Measurements from ENCODE around the gene SOAT2.

- TF ChIP-seq CTCF (IDR thresholded peaks at IDR 0.05; ENCODE audit: extremely low read depth in 1 of 2, insufficient read depth in 1 of 2, low read depth in 1 of 2, low read length in 2 of 2) = peak in 1 of 2 donors; percentile 26
- TF ChIP-seq POLR2A (IDR thresholded peaks at IDR 0.05; ENCODE audit: low read depth, low read length) = no peak
- TF ChIP-seq EZH2 (IDR thresholded peaks at IDR 0.05; ENCODE audit: borderline replicate concordance, low read depth, low read length, severe bottlenecking) = no peak
- TF ChIP-seq FOS (IDR thresholded peaks at IDR 0.05; ENCODE audit: borderline replicate concordance, insufficient read depth, low read length) = no peak
Observed at GRCh38 chr12:53071591-53072551, 31.4 kb upstream of the SOAT2 start.

All from endothelial cell of umbilical vein (primary cell).